ENCODE results near the gene KRTAP21-1.
"Not testable (repeated sequence)": the region's sequence is repeated elsewhere in the genome, so short reads cannot be mapped to it uniquely, and the experiment has no call there.

Gene KRTAP21-1

DNA sequence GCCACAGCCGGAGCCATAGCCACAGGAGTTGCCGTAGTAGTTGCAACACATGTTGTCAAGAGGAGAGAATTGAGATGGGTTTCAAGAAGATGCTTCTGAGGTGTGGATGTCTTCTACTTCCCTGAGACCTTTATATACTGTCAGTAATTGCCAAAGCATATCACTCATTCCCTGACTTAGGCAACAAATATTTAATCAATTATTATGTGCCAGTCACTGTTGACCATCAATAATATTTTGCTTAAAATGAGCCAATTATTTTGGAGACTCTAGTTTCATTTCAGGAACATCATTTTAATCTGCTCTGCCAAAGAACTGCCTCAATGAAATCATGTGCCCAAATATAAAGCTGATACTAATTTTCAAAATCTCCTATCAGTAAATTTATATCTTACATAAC, at the start of gene KRTAP21-1:
KRTAP21-1 (minus strand) TSS at position 101 of the 400 bp plus-strand sequence; CDS start at position 51, 50 bp downstream.
- DNase-seq = not testable (repeated sequence)

- no peak for DNase-seq
Measured at GRCh38 chr21:30800605-30801004, 45.4 kb upstream of the KRTAP21-1 start.

DNA sequence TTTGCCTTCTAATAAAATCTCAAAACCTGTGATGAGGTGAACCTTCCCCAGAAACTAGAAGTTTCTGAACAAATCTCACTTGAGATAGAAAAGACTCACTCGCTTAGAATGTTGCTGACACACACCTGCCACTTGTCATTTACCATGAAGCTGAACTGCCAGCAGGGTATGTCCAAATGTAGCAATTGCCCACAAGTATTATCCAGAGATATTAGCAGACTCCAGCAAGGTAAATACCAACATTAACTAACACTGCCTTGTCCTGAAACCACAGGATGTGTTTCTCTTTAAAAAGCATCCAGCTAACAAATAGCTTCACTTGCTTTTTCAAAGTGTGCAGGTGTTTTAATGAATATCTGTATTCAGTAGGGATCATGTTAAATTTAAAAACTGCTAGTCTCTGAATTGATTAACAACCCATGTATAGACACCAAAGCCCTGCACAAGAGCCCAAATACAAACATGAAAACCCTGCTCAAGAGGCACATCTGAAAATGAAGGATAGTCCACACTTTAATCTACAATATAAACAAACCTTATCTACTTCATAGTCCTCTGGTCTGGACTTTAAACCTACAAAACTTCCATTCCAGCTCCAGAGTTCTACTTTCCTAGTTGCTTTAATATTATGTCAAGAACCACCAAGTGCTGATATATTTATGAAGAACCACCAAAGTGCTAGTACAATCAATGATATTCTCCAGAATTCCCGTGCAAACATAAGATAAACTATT, 38.5 kb upstream of the KRTAP21-1 start:
- DNase-seq = no peak

- DNase-seq = no peak
Measured at GRCh38 chr21:30779249-30779648, 24.0 kb upstream of the KRTAP21-1 start.

DNA sequence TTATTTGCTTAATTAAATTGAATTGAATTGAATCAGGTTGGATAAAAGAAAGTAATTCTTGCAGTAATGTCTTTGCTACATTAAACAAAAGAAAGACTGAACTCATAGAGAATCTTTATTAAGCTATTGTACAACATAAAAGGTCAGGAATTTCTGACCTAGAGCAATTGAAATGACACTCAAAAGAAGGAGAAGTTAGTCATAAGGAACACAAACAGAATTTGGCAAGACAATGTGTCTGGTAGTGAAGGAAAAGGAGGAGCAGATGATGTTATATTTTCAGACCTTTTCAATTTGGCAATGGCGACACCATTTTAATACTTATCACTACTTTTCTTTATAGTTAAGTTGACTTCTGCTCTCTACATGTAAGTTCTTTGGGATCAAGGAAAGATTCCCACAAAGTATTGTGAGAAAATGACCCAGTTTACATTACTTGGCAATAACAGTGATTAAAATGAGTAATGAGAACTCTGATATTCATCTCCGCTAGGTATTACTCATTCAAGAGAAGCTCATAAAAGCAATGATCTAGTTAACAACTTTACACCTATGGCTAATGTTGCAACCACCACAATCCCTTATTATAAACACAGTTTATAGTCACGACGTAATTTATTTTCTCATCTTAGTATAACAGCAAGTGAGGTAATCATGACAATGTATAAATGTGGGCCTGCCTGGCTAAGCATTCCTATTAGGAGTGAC, 14.7 kb upstream of the KRTAP21-1 start:
- DNase-seq = no peak

DNA sequence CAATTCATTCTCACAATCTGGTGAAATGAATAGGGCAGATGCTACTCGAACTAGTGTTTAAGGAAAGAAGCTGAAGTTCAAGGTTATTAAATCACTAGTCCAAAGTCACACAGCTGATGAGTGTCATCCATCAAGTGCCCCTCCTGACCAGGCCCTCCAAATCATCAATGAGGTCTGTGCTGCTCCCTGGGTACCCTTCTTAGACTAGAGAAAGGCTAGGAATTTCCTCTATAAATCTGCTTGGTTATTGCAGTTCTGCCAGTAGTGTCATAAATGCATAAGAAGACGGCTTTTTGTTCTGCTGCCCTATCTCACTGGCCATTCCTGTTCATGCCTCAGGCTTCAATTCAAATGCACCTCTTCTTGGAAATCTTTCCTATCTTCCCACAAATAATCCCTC, 5.5 kb upstream of the KRTAP21-1 start:
- no peak for DNase-seq

- DNase-seq = no peak
Measured at GRCh38 chr21:30758306-30758705, 3.1 kb upstream of the KRTAP21-1 start.

- no peak for DNase-seq
Measured at GRCh38 chr21:30747159-30747558, 8.1 kb downstream of the KRTAP21-1 start, which contains the start of gene KRTAP21-2. Gene KRTAP21-2, minus strand, starts transcription at chr21:30747259. Its CDS starts 57 bp downstream, at chr21:30747202.

DNA sequence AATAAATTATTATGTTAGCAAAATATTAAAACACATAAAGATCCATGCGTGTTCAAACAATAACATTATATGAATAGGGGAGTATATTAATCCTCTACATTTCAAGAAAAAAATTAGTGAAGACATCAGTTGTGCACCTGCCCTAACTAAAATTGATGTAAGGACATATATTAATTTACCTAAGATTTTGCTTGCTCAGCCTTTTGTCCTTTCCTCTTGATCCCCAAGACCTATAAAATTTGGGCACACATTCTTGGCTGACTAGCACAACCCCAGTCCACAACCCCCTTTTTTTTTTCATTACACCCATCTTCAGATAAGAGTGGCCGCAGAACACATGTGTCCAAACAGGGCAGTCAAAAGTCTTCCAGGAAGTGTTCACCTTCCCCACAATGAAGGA, 14.8 kb downstream of the KRTAP21-1 start:
- DNase-seq = no peak

DNA sequence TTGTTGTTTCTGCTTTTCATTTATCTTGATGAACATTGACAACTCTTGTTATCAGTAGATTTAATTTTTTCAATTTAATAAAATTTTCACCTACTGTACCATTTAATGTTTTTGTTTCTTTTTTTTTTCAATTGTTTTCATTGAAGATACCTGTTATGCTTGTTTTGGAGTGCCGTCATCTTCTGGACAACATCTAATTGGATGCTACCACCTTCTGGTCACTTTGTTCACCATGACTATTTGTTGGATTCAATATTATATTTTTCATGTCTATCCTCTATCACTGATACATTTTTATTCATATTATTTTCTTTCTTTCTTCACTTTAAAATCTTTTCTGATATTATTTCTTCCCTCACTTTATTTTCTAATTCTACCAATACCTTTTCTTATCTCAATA, 22.2 kb downstream of the KRTAP21-1 start:
- DNase-seq = no peak

DNA sequence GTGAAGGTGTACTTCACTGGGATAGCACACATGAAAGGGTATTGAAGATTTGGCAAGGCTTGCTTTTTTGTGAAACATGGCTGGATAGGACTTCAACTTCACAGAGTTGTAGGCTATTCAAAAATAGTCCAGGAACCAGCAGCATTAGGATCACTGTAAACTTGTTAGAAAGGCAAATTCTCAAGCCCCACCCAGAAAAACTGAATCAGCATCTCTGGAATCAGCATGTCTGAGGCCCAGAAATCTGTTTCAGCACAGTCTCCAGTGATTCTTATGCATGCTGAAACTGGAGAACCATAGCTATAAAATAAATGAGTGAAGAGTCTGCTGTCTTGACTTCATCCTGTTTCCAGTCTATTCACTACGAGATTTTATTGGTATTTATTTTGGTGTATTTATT, 28.5 kb downstream of the KRTAP21-1 start:
- no peak for DNase-seq

- DNase-seq = no peak
Measured at GRCh38 chr21:30719401-30719800, 35.8 kb downstream of the KRTAP21-1 start.

DNA sequence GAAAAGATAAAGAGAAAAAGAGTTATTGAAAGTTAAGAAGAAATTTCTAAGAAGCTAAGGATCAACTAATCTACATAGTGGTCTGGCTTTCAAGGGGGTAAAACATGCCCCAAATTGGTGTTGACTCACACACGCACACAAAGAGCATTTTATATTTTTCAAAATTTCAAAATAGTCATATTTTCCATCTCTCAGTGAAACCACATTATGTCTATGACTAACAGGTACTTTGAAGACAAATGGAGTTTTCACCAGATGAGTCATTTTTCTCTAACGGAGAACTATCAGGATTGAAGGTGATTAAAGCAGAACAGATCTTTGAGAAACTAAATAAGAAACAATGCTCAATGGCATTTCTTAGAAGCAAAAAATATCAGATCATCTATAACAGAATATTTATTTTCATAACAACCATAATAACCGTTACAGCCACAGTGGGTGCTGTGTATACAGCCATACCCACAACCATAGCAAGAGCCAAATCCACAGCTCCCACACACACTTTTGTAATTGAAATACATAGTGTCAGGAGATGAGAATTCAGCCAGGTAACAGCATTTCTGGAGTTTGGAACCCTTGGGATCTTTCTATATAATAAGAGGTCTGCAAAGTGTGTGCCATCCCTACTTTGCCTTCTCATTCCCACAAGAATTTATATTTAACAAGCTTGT, 36.9 kb downstream of the KRTAP21-1 start, which contains the start of gene KRTAP21-3:
KRTAP21-3 (minus strand) TSS at position 539 of the 671 bp plus-strand sequence; CDS start at position 521, 18 bp downstream.
- no peak for DNase-seq

- DNase-seq = no peak
Measured at GRCh38 chr21:30717105-30717504, 38.1 kb downstream of the KRTAP21-1 start.

DNA sequence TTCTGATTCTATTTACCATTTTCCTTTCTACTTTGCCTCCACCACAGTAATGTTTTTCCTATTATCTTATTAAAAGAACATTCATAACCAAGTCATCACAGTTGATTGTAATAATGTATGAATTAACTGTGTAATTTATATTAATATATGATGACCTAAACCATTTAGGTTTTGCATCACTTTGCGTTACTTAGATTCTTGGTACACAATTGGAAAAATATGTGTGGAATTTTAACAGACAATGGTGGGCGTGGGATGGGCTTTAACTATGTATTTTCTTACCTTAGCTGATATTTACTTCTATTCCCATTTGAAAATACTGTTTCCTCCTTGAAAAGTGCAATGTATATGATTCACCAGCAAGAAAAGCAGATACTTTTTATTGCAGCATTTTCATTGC, 40.3 kb downstream of the KRTAP21-1 start:
- no peak for DNase-seq

GRCh38 chr21:30714456-30714855, 40.8 kb downstream of the KRTAP21-1 start:
- DNase-seq = no peak

GRCh38 chr21:30713766-30714165, 41.5 kb downstream of the KRTAP21-1 start:
- no peak for DNase-seq

GRCh38 chr21:30710499-30710898, 44.7 kb downstream of the KRTAP21-1 start:
- no peak for DNase-seq

DNA sequence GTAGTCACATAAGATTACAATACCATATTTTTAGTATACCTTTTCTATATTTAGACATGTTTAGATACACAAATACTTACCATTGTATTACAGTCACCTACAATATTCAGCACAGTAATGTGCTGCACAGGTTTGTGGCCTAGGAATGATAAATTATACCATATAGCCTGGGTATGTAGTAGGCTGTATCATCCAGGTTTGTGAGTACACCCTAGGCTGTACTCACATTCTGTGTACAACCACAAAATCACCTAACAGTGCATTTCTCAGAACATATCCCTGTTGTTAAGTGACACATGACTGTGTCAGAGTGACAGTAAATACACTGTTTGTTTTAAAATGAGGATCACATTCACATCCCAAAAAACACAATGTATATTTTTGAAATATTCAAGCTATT, 47.8 kb downstream of the KRTAP21-1 start:
- no peak for DNase-seq
